Measurements from ENCODE around the gene ANKRD24. TPM values are rescaled to one million over a fixed set of nuclear protein-coding genes. Genes with fewer than 3 reads are reported as not detected.

ANKRD24 gene
- total RNA-seq, 1 donor from 2014 or later, result 0.15 TPM

GRCh38 chr19:4178990-4179389 is 3.5 kb upstream of the ANKRD24 start:
- no peak for DNase-seq (ENCODE audit: low spot score)
- H3K4me3 ChIP-seq, result no peak overlapping the region
- no peak overlapping the region for H3K27ac ChIP-seq
- H2AFZ ChIP-seq (replicated peaks), result no peak overlapping the region
- H3F3A ChIP-seq (ENCODE audit: low read depth), result peaks cover 5% of the 10 kb centered on the region
- Mint-ChIP-seq H3K36me3 (peaks cover 3% of the 10 kb centered on the region), H3K27me3 (ENCODE audit: insufficient read depth, low read depth) (peaks cover 2% of the 10 kb centered on the region), H3K4me3 (no peak overlapping the region), H3K4me1 (peaks cover 6% of the 10 kb centered on the region), H3K9me3 (no peaks in the 10 kb centered on the region), H3K27ac (no peak overlapping the region)
- H4K20me1 ChIP-seq (ENCODE audit: low read depth), result peaks cover 10% of the 10 kb centered on the region
- no peak overlapping the region for H3K9ac ChIP-seq
- no peaks in the 10 kb centered on the region for H3K4me1 ChIP-seq
- H3K27me3 ChIP-seq, result peaks cover under 1% of the 10 kb centered on the region
- H3K4me2 ChIP-seq, result no peak overlapping the region
- no peak for TF ChIP-seq EZH2phosphoT487 (IDR thresholded peaks at IDR 0.05)
- no peak for TF ChIP-seq CTCF (IDR thresholded peaks at IDR 0.05)
- no peaks in the 10 kb centered on the region for H3K36me3 ChIP-seq
- H3K79me2 ChIP-seq (ENCODE audit: low read depth), result peaks cover 10% of the 10 kb centered on the region
- H3K9me3 ChIP-seq (ENCODE audit: low read depth), result no peaks in the 10 kb centered on the region

- peaks cover 3% of the 10 kb centered on the region for H4K20me1 ChIP-seq (ENCODE audit: low read depth)
- peaks cover 5% of the 10 kb centered on the region for H3F3A ChIP-seq (ENCODE audit: low read depth)
- no peaks in the 10 kb centered on the region for H3K36me3 ChIP-seq
- H3K4me2 ChIP-seq, result peak overlapping the region; percentile 93
- Mint-ChIP-seq H3K27ac (no peak overlapping the region), H3K36me3 (peaks cover 3% of the 10 kb centered on the region), H3K4me3 (peak overlapping the region; percentile 98), H3K27me3 (ENCODE audit: insufficient read depth, low read depth) (peaks cover 6% of the 10 kb centered on the region), H3K4me1 (peaks cover 6% of the 10 kb centered on the region), H3K9me3 (no peaks in the 10 kb centered on the region)
- peaks cover 10% of the 10 kb centered on the region for H3K79me2 ChIP-seq (ENCODE audit: low read depth)
- TF ChIP-seq EZH2phosphoT487 (IDR thresholded peaks at IDR 0.05), result no peak
- no peak for TF ChIP-seq EZH2 (IDR thresholded peaks at IDR 0.05)
- TF ChIP-seq CTCF (IDR thresholded peaks at IDR 0.05), result no peak
- no peak for DNase-seq (ENCODE audit: low spot score)
- no peaks in the 10 kb centered on the region for H3K27me3 ChIP-seq
- no peaks in the 10 kb centered on the region for H3K4me1 ChIP-seq
- no peaks in the 10 kb centered on the region for H3K9me3 ChIP-seq (ENCODE audit: low read depth)
- no peak overlapping the region for H3K27ac ChIP-seq
- peak overlapping the region; percentile 66 for H3K4me3 ChIP-seq
- no peak overlapping the region for H3K9ac ChIP-seq
- H2AFZ ChIP-seq (replicated peaks), result no peak overlapping the region
Measured at GRCh38 chr19:4181053-4181508, 1.4 kb upstream of the ANKRD24 start.

- peaks cover 11% of the 10 kb centered on the region for H3F3A ChIP-seq (ENCODE audit: low read depth)
- no peaks in the 10 kb centered on the region for H3K9me3 Mint-ChIP-seq
- H3K9me3 ChIP-seq (ENCODE audit: low read depth), result no peaks in the 10 kb centered on the region
- H3K4me3 Mint-ChIP-seq, result peak overlapping the region; percentile 79
- no peak overlapping the region for H2AFZ ChIP-seq (replicated peaks)
- peak; percentile 42 for DNase-seq (ENCODE audit: low spot score)
- H3K27me3 ChIP-seq, result no peaks in the 10 kb centered on the region
- H3K4me1 ChIP-seq, result no peaks in the 10 kb centered on the region
- H3K9ac ChIP-seq, result no peak overlapping the region
- H3K27ac Mint-ChIP-seq, result no peak overlapping the region
- peaks cover 3% of the 10 kb centered on the region for H4K20me1 ChIP-seq (ENCODE audit: low read depth)
- TF ChIP-seq EZH2 (IDR thresholded peaks at IDR 0.05), result no peak
- no peak for TF ChIP-seq EZH2phosphoT487 (IDR thresholded peaks at IDR 0.05)
- TF ChIP-seq CTCF (IDR thresholded peaks at IDR 0.05), result no peak
- peaks cover 10% of the 10 kb centered on the region for H3K79me2 ChIP-seq (ENCODE audit: low read depth)
- peaks cover 14% of the 10 kb centered on the region for H3K27me3 Mint-ChIP-seq (ENCODE audit: insufficient read depth, low read depth)
- H3K4me1 Mint-ChIP-seq, result peaks cover 11% of the 10 kb centered on the region
- no peak overlapping the region for H3K4me2 ChIP-seq
- H3K36me3 ChIP-seq, result no peaks in the 10 kb centered on the region
- H3K36me3 Mint-ChIP-seq, result no peaks in the 10 kb centered on the region
- no peak overlapping the region for H3K27ac ChIP-seq
- H3K4me3 ChIP-seq, result no peak overlapping the region
Measured at GRCh38 chr19:4183967-4184717, 1.7 kb downstream of the ANKRD24 start.

Measured in neural progenitor cell (in vitro differentiated cells).